COLO668 (cell line): Measurements from ENCODE around the gene ROBO4.

ENCODE experiments used
- DNase-seq: peaks from one replicate; lab custom pipeline; 2025; ENCODE audit not compliant: unreplicated experiment; lab: John Stamatoyannopoulos, UW

Gene ROBO4

GRCh38 chr11:124844664-124845079 lies 53.0 kb downstream of the ROBO4 start:
- no peak for DNase-seq

- DNase-seq = no peak
Observed at GRCh38 chr11:124843616-124843910, 54.1 kb downstream of the ROBO4 start.

- DNase-seq = no peak
Observed at GRCh38 chr11:124842305-124842704, 55.4 kb downstream of the ROBO4 start.

- DNase-seq = no peak
Observed at GRCh38 chr11:124841840-124842239, 55.8 kb downstream of the ROBO4 start.

GRCh38 chr11:124841201-124841600 lies 56.5 kb downstream of the ROBO4 start:
- no peak for DNase-seq

GRCh38 chr11:124840666-124841065 lies 57.0 kb downstream of the ROBO4 start:
- DNase-seq = no peak

GRCh38 chr11:124839972-124840621 lies 57.6 kb downstream of the ROBO4 start:
- no peak for DNase-seq

- peak; percentile 22 for DNase-seq
Observed at GRCh38 chr11:124839128-124839971, 58.3 kb downstream of the ROBO4 start.

- DNase-seq = no peak
Observed at GRCh38 chr11:124838805-124839127, 58.9 kb downstream of the ROBO4 start.

GRCh38 chr11:124837491-124837856 lies 60.2 kb downstream of the ROBO4 start:
- peak; percentile 4 for DNase-seq

GRCh38 chr11:124835918-124836317 lies 61.7 kb downstream of the ROBO4 start:
- DNase-seq = no peak

GRCh38 chr11:124834526-124835180 lies 63.0 kb downstream of the ROBO4 start:
- no peak for DNase-seq
